ENCODE measurements around the gene NTS.

The NTS gene

GRCh38 chr12:85856966-85857365 is 17.1 kb upstream of the NTS start:
- no peak overlapping the region for H2BK120ac ChIP-seq (ENCODE audit: low read depth, low read length)
- H4K91ac ChIP-seq (ENCODE audit: low read depth, low read length, poor library complexity): no peak overlapping the region
- no peak overlapping the region for H3K4me2 ChIP-seq (ENCODE audit: insufficient read depth, low read length, poor library complexity, severe bottlenecking)
- no peak overlapping the region for H3K27ac ChIP-seq (replicated peaks; ENCODE audit: low read length)
- no peak overlapping the region for H3K4ac ChIP-seq (ENCODE audit: low read length)
- DNase-seq (ENCODE audit: low spot score): no peak
- H3K27me3 ChIP-seq (ENCODE audit: control insufficient read depth in 3 of 3, insufficient read depth in 3 of 3, low read depth in 1 of 3, low read length in 3 of 3): no peaks in the 10 kb centered on the region
- H4K8ac ChIP-seq (ENCODE audit: low read depth, low read length): no peak overlapping the region
- H3K79me1 ChIP-seq (ENCODE audit: low read depth, low read length): no peaks in the 10 kb centered on the region
- H3K14ac ChIP-seq (ENCODE audit: low read length): no peak overlapping the region
- H3K9me3 ChIP-seq (replicated peaks in 1 of 2; ENCODE audit: control insufficient read depth in 2 of 2, insufficient read depth in 1 of 2, low read depth in 1 of 2, low read length in 2 of 2): no peaks in the 10 kb centered on the region
- no peak overlapping the region for H2BK12ac ChIP-seq (ENCODE audit: low read length)
- no peak overlapping the region for H3K23ac ChIP-seq (ENCODE audit: low read depth, low read length, poor library complexity)
- H3K18ac ChIP-seq (ENCODE audit: low read length): no peak overlapping the region
- no peak overlapping the region for H3K9ac ChIP-seq (ENCODE audit: low read depth, low read length, poor library complexity)
- no peak overlapping the region for H2AK5ac ChIP-seq (ENCODE audit: low read depth, low read length)
- H2BK15ac ChIP-seq (ENCODE audit: low read length): no peak overlapping the region
- H3K4me3 ChIP-seq (ENCODE audit: low read length in 2 of 2): peak overlapping the region in 1 of 2 donors; percentile 3
- no peak overlapping the region for H2BK5ac ChIP-seq (ENCODE audit: low read length)
- no peaks in the 10 kb centered on the region for H3K36me3 ChIP-seq (replicated peaks in 1 of 2; ENCODE audit: control insufficient read depth in 2 of 2, insufficient read depth in 2 of 2, low read length in 2 of 2)
- no peaks in the 10 kb centered on the region for H3K4me1 ChIP-seq (ENCODE audit: control insufficient read depth in 2 of 2, insufficient read depth in 1 of 2, low read depth in 1 of 2, low read length in 2 of 2)
- WGBS, 2 donors (ENCODE audit: extremely low coverage in 2 of 2, insufficient read length in 2 of 2, insufficient replicate concordance in 1 of 2): no CpG with 5 or more reads among the region's 3 CpGs
- H2AFZ ChIP-seq (ENCODE audit: low read length): no peak overlapping the region

DNA sequence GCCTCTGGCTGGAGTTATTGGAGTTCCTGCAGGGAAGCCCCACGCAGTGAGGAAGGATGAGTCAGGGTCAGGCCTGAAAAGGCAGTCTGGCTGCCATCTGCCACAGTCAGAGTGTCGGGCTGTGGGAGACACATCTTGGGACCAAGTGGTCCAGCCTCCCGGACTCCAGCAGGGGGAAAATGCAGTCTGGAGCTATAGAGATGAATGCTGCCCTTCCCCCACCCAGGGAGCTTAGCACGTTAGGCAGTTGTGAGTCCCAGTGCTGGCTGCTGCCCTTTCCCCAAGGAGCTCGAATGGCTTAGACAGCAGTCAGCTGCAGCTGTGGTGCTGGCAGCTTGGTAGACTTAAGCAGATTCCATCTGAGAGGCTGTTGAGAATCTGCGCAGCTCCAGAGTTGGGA is 8.2 kb upstream of the NTS start:
- Histone ChIP-seq H3K27me3 (ENCODE audit: control insufficient read depth in 3 of 3, insufficient read depth in 3 of 3, low read depth in 1 of 3, low read length in 3 of 3) (no peaks in the 10 kb centered on the region), H3K36me3 (replicated peaks in 1 of 2; ENCODE audit: control insufficient read depth in 2 of 2, insufficient read depth in 2 of 2, low read length in 2 of 2) (no peaks in the 10 kb centered on the region), H2BK120ac (ENCODE audit: low read depth, low read length) (no peak overlapping the region), H2BK15ac (ENCODE audit: low read length) (no peak overlapping the region), H2AFZ (ENCODE audit: low read length) (peak overlapping the region; percentile 40), H4K91ac (ENCODE audit: low read depth, low read length, poor library complexity) (no peak overlapping the region), H2BK5ac (ENCODE audit: low read length) (no peak overlapping the region), H3K23ac (ENCODE audit: low read depth, low read length, poor library complexity) (no peak overlapping the region), H3K9me3 (replicated peaks in 1 of 2; ENCODE audit: control insufficient read depth in 2 of 2, insufficient read depth in 1 of 2, low read depth in 1 of 2, low read length in 2 of 2) (no peaks in the 10 kb centered on the region), H3K27ac (replicated peaks; ENCODE audit: low read length) (no peak overlapping the region), H3K18ac (ENCODE audit: low read length) (peak overlapping the region; percentile 23), H3K9ac (ENCODE audit: low read depth, low read length, poor library complexity) (no peak overlapping the region), H2BK12ac (ENCODE audit: low read length) (no peak overlapping the region), H3K79me1 (ENCODE audit: low read depth, low read length) (no peaks in the 10 kb centered on the region), H3K4me2 (ENCODE audit: insufficient read depth, low read length, poor library complexity, severe bottlenecking) (no peak overlapping the region), H3K4me3 (ENCODE audit: low read length in 2 of 2) (no peak overlapping the region), H3K14ac (ENCODE audit: low read length) (no peak overlapping the region), H3K4me1 (ENCODE audit: control insufficient read depth in 2 of 2, insufficient read depth in 1 of 2, low read depth in 1 of 2, low read length in 2 of 2) (peaks cover 0 to 2% of the 10 kb centered on the region in 2 donors), H3K4ac (ENCODE audit: low read length) (no peak overlapping the region), H4K8ac (ENCODE audit: low read depth, low read length) (no peak overlapping the region), H2AK5ac (ENCODE audit: low read depth, low read length) (no peak overlapping the region)
- no peak for DNase-seq (ENCODE audit: low spot score)
- no CpG with 5 or more reads among the region's 6 CpGs for WGBS, 2 donors (ENCODE audit: extremely low coverage in 2 of 2, insufficient read length in 2 of 2, insufficient replicate concordance in 1 of 2)

GRCh38 chr12:85866986-85867776 is 6.9 kb upstream of the NTS start:
- Histone ChIP-seq H3K4ac (ENCODE audit: low read length) (no peak overlapping the region), H3K18ac (ENCODE audit: low read length) (no peak overlapping the region), H3K23ac (ENCODE audit: low read depth, low read length, poor library complexity) (no peak overlapping the region), H3K14ac (ENCODE audit: low read length) (no peak overlapping the region), H3K27me3 (ENCODE audit: control insufficient read depth in 3 of 3, insufficient read depth in 3 of 3, low read depth in 1 of 3, low read length in 3 of 3) (no peaks in the 10 kb centered on the region), H2BK12ac (ENCODE audit: low read length) (no peak overlapping the region), H3K36me3 (replicated peaks in 1 of 2; ENCODE audit: control insufficient read depth in 2 of 2, insufficient read depth in 2 of 2, low read length in 2 of 2) (no peaks in the 10 kb centered on the region), H3K79me1 (ENCODE audit: low read depth, low read length) (no peaks in the 10 kb centered on the region), H2BK15ac (ENCODE audit: low read length) (no peak overlapping the region), H3K4me3 (ENCODE audit: low read length in 2 of 2) (no peak overlapping the region), H4K91ac (ENCODE audit: low read depth, low read length, poor library complexity) (no peak overlapping the region), H3K9ac (ENCODE audit: low read depth, low read length, poor library complexity) (no peak overlapping the region), H2AK5ac (ENCODE audit: low read depth, low read length) (no peak overlapping the region), H3K27ac (replicated peaks; ENCODE audit: low read length) (no peak overlapping the region), H3K4me1 (ENCODE audit: control insufficient read depth in 2 of 2, insufficient read depth in 1 of 2, low read depth in 1 of 2, low read length in 2 of 2) (peaks cover 0 to 2% of the 10 kb centered on the region in 2 donors), H2AFZ (ENCODE audit: low read length) (no peak overlapping the region), H2BK5ac (ENCODE audit: low read length) (no peak overlapping the region), H2BK120ac (ENCODE audit: low read depth, low read length) (no peak overlapping the region), H4K8ac (ENCODE audit: low read depth, low read length) (no peak overlapping the region), H3K9me3 (replicated peaks in 1 of 2; ENCODE audit: control insufficient read depth in 2 of 2, insufficient read depth in 1 of 2, low read depth in 1 of 2, low read length in 2 of 2) (no peaks in the 10 kb centered on the region), H3K4me2 (ENCODE audit: insufficient read depth, low read length, poor library complexity, severe bottlenecking) (no peak overlapping the region)
- no CpG with 5 or more reads among the region's 5 CpGs for whole genome bisulfite sequencing, 2 donors (ENCODE audit: extremely low coverage in 2 of 2, insufficient read length in 2 of 2, insufficient replicate concordance in 1 of 2)
- peak; percentile 24 for DNase-seq (ENCODE audit: low spot score)

- Histone ChIP-seq H4K91ac (ENCODE audit: low read depth, low read length, poor library complexity) (no peak overlapping the region), H2BK15ac (ENCODE audit: low read length) (no peak overlapping the region)
- DNase-seq (ENCODE audit: low spot score): peak; percentile 51
Observed at GRCh38 chr12:85872497-85873091, 1.5 kb upstream of the NTS start.

More at GRCh38 chr12:85872497-85873091, 1.5 kb upstream of the NTS start:
- Histone ChIP-seq H3K4me2 (ENCODE audit: insufficient read depth, low read length, poor library complexity, severe bottlenecking) (no peak overlapping the region), H3K4me3 (ENCODE audit: low read length in 2 of 2) (no peak overlapping the region), H3K9me3 (replicated peaks in 1 of 2; ENCODE audit: control insufficient read depth in 2 of 2, insufficient read depth in 1 of 2, low read depth in 1 of 2, low read length in 2 of 2) (no peaks in the 10 kb centered on the region), H2AFZ (ENCODE audit: low read length) (no peak overlapping the region), H2BK12ac (ENCODE audit: low read length) (no peak overlapping the region), H3K4me1 (ENCODE audit: control insufficient read depth in 2 of 2, insufficient read depth in 1 of 2, low read depth in 1 of 2, low read length in 2 of 2) (peaks cover 0 to 3% of the 10 kb centered on the region in 2 donors), H3K36me3 (replicated peaks in 1 of 2; ENCODE audit: control insufficient read depth in 2 of 2, insufficient read depth in 2 of 2, low read length in 2 of 2) (no peaks in the 10 kb centered on the region), H2BK120ac (ENCODE audit: low read depth, low read length) (no peak overlapping the region), H3K4ac (ENCODE audit: low read length) (no peak overlapping the region), H3K23ac (ENCODE audit: low read depth, low read length, poor library complexity) (no peak overlapping the region), H3K27ac (replicated peaks; ENCODE audit: low read length) (no peak overlapping the region), H3K14ac (ENCODE audit: low read length) (no peak overlapping the region), H3K18ac (ENCODE audit: low read length) (no peak overlapping the region), H4K8ac (ENCODE audit: low read depth, low read length) (no peak overlapping the region), H2AK5ac (ENCODE audit: low read depth, low read length) (no peak overlapping the region), H3K9ac (ENCODE audit: low read depth, low read length, poor library complexity) (no peak overlapping the region), H3K27me3 (ENCODE audit: control insufficient read depth in 3 of 3, insufficient read depth in 3 of 3, low read depth in 1 of 3, low read length in 3 of 3) (no peaks in the 10 kb centered on the region), H3K79me1 (ENCODE audit: low read depth, low read length) (no peaks in the 10 kb centered on the region), H2BK5ac (ENCODE audit: low read length) (no peak overlapping the region)
- no CpG with 5 or more reads among the region's 3 CpGs for WGBS, 2 donors (ENCODE audit: extremely low coverage in 2 of 2, insufficient read length in 2 of 2, insufficient replicate concordance in 1 of 2)
